ENCODE measurements around the gene NPNT.

GRCh38 chr4:105994841-105995501 is 99.7 kb downstream of the NPNT start:
- TF ChIP-seq POLR2A (IDR thresholded peaks at IDR 0.05) = no peak
- no peak for TF ChIP-seq CTCF (IDR thresholded peaks at IDR 0.05)

Measured in tibial nerve (tissue), 3 donors.